PC-3 (cell line): Measurements from ENCODE around the gene DPP7. TPM values are rescaled to one million over a fixed set of nuclear protein-coding genes. Genes with fewer than 3 reads are reported as not detected.

Experiments used
- ATAC-seq: fragments of 200-7000 bp; cut with Tn5 transposase; 2 replicates; pipeline ENCODE4 v1.9.1; 2020; ENCODE audit warnings: mild to moderate bottlenecking, moderate library complexity
- BruUV-seq: library from RNA; stranded (reverse); fragments of 400-500 nt; replicated peaks from 2 replicates; lab custom pipeline; 2021; lab: Mats Ljungman, UMichigan
- CTCF ChIA-PET: fragments of 300-600 bp; sonication (Branson Sonifier 250); formaldehyde crosslinking; loops from one replicate; lab custom pipeline; 2022; ENCODE audit warnings: antibody characterized with exemption; lab: Charles Lee
- POLR2A ChIA-PET: fragments of 300-600 bp; sonication (Branson Sonifier 250); formaldehyde crosslinking; loops from one replicate; lab custom pipeline; 2022; ENCODE audit warnings: antibody characterized with exemption; ENCODE audit not compliant: unreplicated experiment; lab: Charles Lee
- DNase-seq: peaks from one replicate; pipeline ENCODE4 v3.0.0-alpha.2; 2015
- H2AFZ ChIP-seq: fragments of 300-600 bp; sonication (generic); 2 replicates; pipeline ENCODE4 v1.6.0; 2016; ENCODE audit warnings: antibody characterized with exemption, low read length
- H3F3A ChIP-seq: fragments of 300-600 bp; sonication (generic); one replicate; pipeline ENCODE4 v1.6.0; 2017; ENCODE audit warnings: antibody characterized with exemption, low read length, control low read depth, mild to moderate bottlenecking; ENCODE audit not compliant: unreplicated experiment
- H3K27ac ChIP-seq: fragments of 300-600 bp; sonication (generic); 2 replicates; pipeline ENCODE4 v1.5.1; 2016; ENCODE audit warnings: mild to moderate bottlenecking, low read length
- H3K27me3 ChIP-seq: fragments of 300-600 bp; sonication (generic); 2 replicates; pipeline ENCODE4 v1.6.1; 2016; ENCODE audit warnings: low read length, mixed read lengths
- H3K36me3 ChIP-seq: fragments of 300-600 bp; sonication (generic); 2 replicates; pipeline ENCODE4 v1.6.1; 2016; ENCODE audit warnings: low read depth, mixed run types, low read length, mixed read lengths
- H3K4me1 ChIP-seq: fragments of 300-600 bp; sonication (generic); 2 replicates; pipeline ENCODE4 v1.5.1; 2016; ENCODE audit warnings: low read length; ENCODE audit not compliant: insufficient read depth
- H3K4me2 ChIP-seq: fragments of 300-600 bp; sonication (generic); 2 replicates; pipeline ENCODE4 v1.6.0; 2016; ENCODE audit warnings: low read length
- H3K4me3 ChIP-seq: fragments of 300-600 bp; sonication (generic); 2 replicates; pipeline ENCODE4 v1.5.1; 2016; ENCODE audit warnings: mild to moderate bottlenecking, low read length, mixed read lengths
- H3K79me2 ChIP-seq: fragments of 300-600 bp; sonication (generic); 2 replicates; pipeline ENCODE4 v1.6.1; 2017; ENCODE audit warnings: low read length, mixed read lengths
- H3K9ac ChIP-seq: fragments of 300-600 bp; sonication (generic); 2 replicates; pipeline ENCODE4 v1.6.0; 2016; ENCODE audit warnings: mild to moderate bottlenecking, low read length
- H3K9me2 ChIP-seq: fragments of 300-600 bp; sonication (generic); replicated peaks from 2 replicates; pipeline ENCODE4 v1.6.1; 2016; ENCODE audit warnings: mixed run types, low read length, mixed read lengths
- H3K9me3 ChIP-seq: fragments of 300-600 bp; sonication (generic); 2 replicates; pipeline ENCODE4 v1.6.1; 2016; ENCODE audit warnings: low read length, mixed read lengths
- H4K20me1 ChIP-seq: fragments of 300-600 bp; sonication (generic); 2 replicates; pipeline ENCODE4 v1.6.1; 2016; ENCODE audit warnings: low read length, mixed read lengths
- CTCF ChIP-seq: fragments of 300-600 bp; sonication (generic); conservative IDR thresholded peaks from 2 replicates; pipeline ENCODE4 v1.5.1; 2017; ENCODE audit warnings: antibody characterized with exemption, low read depth, mild to moderate bottlenecking, low read length
- EZH2 ChIP-seq: fragments of 300-600 bp; sonication (generic); IDR thresholded peaks from one replicate; pipeline ENCODE4 v1.6.1; 2017; ENCODE audit warnings: antibody characterized with exemption, mild to moderate bottlenecking, low read length; ENCODE audit not compliant: unreplicated experiment
- EZH2phosphoT487 ChIP-seq: fragments of 300-600 bp; sonication (generic); IDR thresholded peaks from 2 replicates; pipeline ENCODE4 v1.6.1; 2018; ENCODE audit warnings: mild to moderate bottlenecking, antibody characterized with exemption, low read length, borderline replicate concordance
- intact Hi-C: fragments of 100-400 bp; cut with micrococcal nuclease; formaldehyde crosslinking; loops from 2 replicates; pipeline ENCODE4 v1.9.0; 2023
- total RNA-seq: library from RNA; depleted of rRNA; stranded (reverse); fragments of >200 nt; gene quantifications from 2 replicates; pipeline ENCODE4 v1.2.3, GENCODE V29; 2014

The DPP7 gene
- total RNA-seq, 1 experiment from 2014 or later, result 103 TPM

GRCh38 chr9:137083394-137084004 lies 31.0 kb downstream of the DPP7 start:
- ChIA-PET CTCF (interaction anchor here (0.6 kb wide), 1 partner anchor 12 kb away, joined by 3 read pairs; no protein-coding TSS in a partner anchor), POLR2A (interaction anchor here (0.5 kb wide), 1 partner anchor 91 kb away, joined by 4 read pairs; the partner anchor contains the start of gene PAXX)
- BruUV-seq, result no TSS peak
- H3K79me2 ChIP-seq, result peaks cover 22% of the 10 kb centered on the region
- H3K27me3 ChIP-seq, result no peaks in the 10 kb centered on the region
- no peaks in the 10 kb centered on the region for H4K20me1 ChIP-seq
- H3K36me3 ChIP-seq, result no peaks in the 10 kb centered on the region
- ATAC-seq (peak; percentile 41), DNase-seq (peak; percentile 92)
- no peak overlapping the region for H2AFZ ChIP-seq
- no peaks in the 10 kb centered on the region for H3F3A ChIP-seq
- peak overlapping the region; percentile 15; the same call in 1 of the 2 replicates for H3K4me3 ChIP-seq
- H3K27ac ChIP-seq, result peak overlapping the region; percentile 84
- TF ChIP-seq CTCF, result no peak
- TF ChIP-seq EZH2, result no peak
- no peak for TF ChIP-seq EZH2phosphoT487
- H3K9me2 ChIP-seq, result no peaks in the 10 kb centered on the region
- intact Hi-C loops, result no loop called here
- H3K4me1 ChIP-seq, result peaks cover 37% of the 10 kb centered on the region
- peak overlapping the region; percentile 60 for H3K4me2 ChIP-seq
- no peak overlapping the region for H3K9ac ChIP-seq
- H3K9me3 ChIP-seq, result no peaks in the 10 kb centered on the region

- peak overlapping the region; percentile 84 for H3K27ac ChIP-seq
- ATAC-seq, result no peak
- no peaks in the 10 kb centered on the region for H3K9me2 ChIP-seq
- no peak overlapping the region for H3K4me3 ChIP-seq
- peak overlapping the region; percentile 12; the same call in 1 of the 2 replicates for H3K4me2 ChIP-seq
- no peaks in the 10 kb centered on the region for H3K36me3 ChIP-seq
- H3K4me1 ChIP-seq, result peaks cover 33% of the 10 kb centered on the region
- H4K20me1 ChIP-seq, result no peaks in the 10 kb centered on the region
- ChIA-PET POLR2A (no interaction called here), CTCF (interaction anchor here (0.6 kb wide), 1 partner anchor 12 kb away, joined by 3 read pairs; no protein-coding TSS in a partner anchor)
- no peak overlapping the region for H2AFZ ChIP-seq
- no peaks in the 10 kb centered on the region for H3K27me3 ChIP-seq
- DNase-seq, result no peak
- no peaks in the 10 kb centered on the region for H3K9me3 ChIP-seq
- H3K79me2 ChIP-seq, result peaks cover 22% of the 10 kb centered on the region
- BruUV-seq, result no TSS peak
- no peak overlapping the region for H3K9ac ChIP-seq
- TF ChIP-seq EZH2phosphoT487 (no peak), EZH2 (no peak), CTCF (no peak)
- no peaks in the 10 kb centered on the region for H3F3A ChIP-seq
- intact Hi-C loops, result no loop called here
Measured at GRCh38 chr9:137082925-137083290, 31.6 kb downstream of the DPP7 start.

- Histone ChIP-seq H3K27me3 (no peaks in the 10 kb centered on the region), H2AFZ (no peak overlapping the region), H3K9ac (no peak overlapping the region), H3K9me3 (no peaks in the 10 kb centered on the region), H3K4me3 (no peak overlapping the region), H3F3A (no peaks in the 10 kb centered on the region), H4K20me1 (no peaks in the 10 kb centered on the region), H3K27ac (no peak overlapping the region), H3K36me3 (no peaks in the 10 kb centered on the region), H3K4me2 (no peak overlapping the region), H3K9me2 (no peaks in the 10 kb centered on the region), H3K4me1 (peaks cover 29% of the 10 kb centered on the region), H3K79me2 (peaks cover 18% of the 10 kb centered on the region)
- ChIA-PET POLR2A (no interaction called here), CTCF (no interaction called here)
- no TSS peak for BruUV-seq
- intact Hi-C loops, result no loop called here
- TF ChIP-seq EZH2phosphoT487 (no peak), CTCF (no peak)
- no peak for ATAC-seq
- no peak for DNase-seq
Measured at GRCh38 chr9:137082222-137082924, 32.2 kb downstream of the DPP7 start.
